Measurements from ENCODE around the gene CTBP2.

CTBP2 gene

GRCh38 chr10:125159932-125160855 is at the start of gene CTBP2:
TSS of gene CTBP2 (minus strand) at chr10:125160563.
- no peak for DNase-seq

GRCh38 chr10:125209591-125210355 is 49.4 kb upstream of the CTBP2 start:
- DNase-seq: no peak

GRCh38 chr10:125208854-125209565 is 48.6 kb upstream of the CTBP2 start:
- DNase-seq: no peak

- no peak for DNase-seq
These were observed 46.3 kb upstream of the CTBP2 start for GRCh38 chr10:125206623-125207022.

GRCh38 chr10:125205431-125205830 is 45.1 kb upstream of the CTBP2 start:
- DNase-seq: no peak

- no peak for DNase-seq
These were observed 44.0 kb upstream of the CTBP2 start for GRCh38 chr10:125204400-125204799.

- no peak for DNase-seq
These were observed 42.9 kb upstream of the CTBP2 start for GRCh38 chr10:125203186-125203800.

GRCh38 chr10:125201791-125202622 is 41.6 kb upstream of the CTBP2 start:
- DNase-seq: no peak

- DNase-seq: no peak
These were observed 40.8 kb upstream of the CTBP2 start for GRCh38 chr10:125201108-125201524.

- no peak for DNase-seq
These were observed 40.0 kb upstream of the CTBP2 start for GRCh38 chr10:125200396-125200795.

- no peak for DNase-seq
These were observed 38.9 kb upstream of the CTBP2 start for GRCh38 chr10:125199270-125199669.

- no peak for DNase-seq
These were observed 34.5 kb upstream of the CTBP2 start for GRCh38 chr10:125194814-125195213.

- no peak for DNase-seq
These were observed 33.0 kb upstream of the CTBP2 start for GRCh38 chr10:125193306-125193877.

- DNase-seq: no peak
These were observed 32.3 kb upstream of the CTBP2 start for GRCh38 chr10:125192620-125193019.

- no peak for DNase-seq
These were observed 31.6 kb upstream of the CTBP2 start for GRCh38 chr10:125192005-125192404.

- no peak for DNase-seq
These were observed 30.6 kb upstream of the CTBP2 start for GRCh38 chr10:125190946-125191345.

GRCh38 chr10:125190414-125190813 is 30.1 kb upstream of the CTBP2 start:
- no peak for DNase-seq

- no peak for DNase-seq
These were observed 28.8 kb upstream of the CTBP2 start for GRCh38 chr10:125189162-125189561.

GRCh38 chr10:125187238-125188194 is 27.2 kb upstream of the CTBP2 start:
- DNase-seq: no peak
